ENCODE data around the gene CFC1B.
"Not testable (repeated sequence)": the region's sequence is repeated elsewhere in the genome, so short reads cannot be mapped to it uniquely, and the experiment has no call there.

Gene CFC1B

GRCh38 chr2:130571929-130572328 is 50.9 kb downstream of the CFC1B start:
- DNase-seq: not testable (repeated sequence)

GRCh38 chr2:130574230-130574629 is 53.2 kb downstream of the CFC1B start:
- not testable (repeated sequence) for DNase-seq

GRCh38 chr2:130576209-130576784 is 55.3 kb downstream of the CFC1B start:
- not testable (repeated sequence) for DNase-seq

GRCh38 chr2:130577559-130577958 is 56.5 kb downstream of the CFC1B start:
- DNase-seq: not testable (repeated sequence)

Data from AML-193 (cell line).